GM23338 (cell line): ENCODE measurements around the gene INPP5A. TPM values are rescaled to one million over a fixed set of nuclear protein-coding genes. Genes with fewer than 3 reads are reported as not detected.

Source experiments
- ATAC-seq: fragments of 200-7000 bp; cut with Tn5 transposase; 3 replicates; pipeline ENCODE4 v1.9.1; 2020
- DNase-seq: peaks from one replicate; pipeline ENCODE4 v3.0.0-alpha.2; 2015; ENCODE audit warnings: low spot score
- H2AFZ ChIP-seq: fragments of 200-600 bp; sonication (generic); 2 replicates; pipeline ENCODE4 v1.8.0; 2016; ENCODE audit warnings: antibody characterized with exemption, mild to moderate bottlenecking, moderate library complexity
- H3F3A ChIP-seq: fragments of 200-600 bp; sonication (generic); replicated peaks from 2 replicates; pipeline ENCODE4 v1.8.0; 2017; ENCODE audit warnings: antibody characterized with exemption, mixed run types, low read depth
- H3K27ac ChIP-seq: fragments of 200-600 bp; sonication (generic); 2 replicates; pipeline ENCODE4 v1.6.1; 2016; ENCODE audit warnings: low read depth
- H3K27me3 ChIP-seq: fragments of 200-600 bp; sonication (generic); 2 replicates; pipeline ENCODE4 v1.8.0; 2016; ENCODE audit warnings: mild to moderate bottlenecking, mixed run types, moderate library complexity; ENCODE audit not compliant: insufficient read depth
- H3K36me3 ChIP-seq: fragments of 200-600 bp; sonication (generic); 2 replicates; pipeline ENCODE4 v1.8.0; 2016; ENCODE audit warnings: mild to moderate bottlenecking; ENCODE audit not compliant: insufficient read depth
- H3K4me1 ChIP-seq: fragments of 200-600 bp; sonication (generic); 2 replicates; pipeline ENCODE4 v1.8.0; 2016; ENCODE audit warnings: mild to moderate bottlenecking, moderate library complexity; ENCODE audit not compliant: insufficient read depth
- H3K4me2 ChIP-seq: fragments of 200-600 bp; sonication (generic); 2 replicates; pipeline ENCODE4 v1.7.1; 2017; ENCODE audit warnings: mixed run types
- H3K4me3 ChIP-seq: fragments of 200-600 bp; sonication (generic); 2 replicates; pipeline ENCODE4 v1.6.1; 2016; ENCODE audit warnings: mixed run types
- H3K79me2 ChIP-seq: fragments of 200-600 bp; sonication (generic); replicated peaks from 2 replicates; pipeline ENCODE4 v1.8.0; 2017; ENCODE audit warnings: mild to moderate bottlenecking; ENCODE audit not compliant: insufficient read depth
- H3K9me2 ChIP-seq: fragments of 200-600 bp; sonication (generic); 2 replicates; pipeline ENCODE4 v1.8.0; 2017; ENCODE audit not compliant: insufficient read depth
- H4K20me1 ChIP-seq: fragments of 200-600 bp; sonication (generic); replicated peaks from 2 replicates; pipeline ENCODE4 v1.8.0; 2017; ENCODE audit warnings: mild to moderate bottlenecking; ENCODE audit not compliant: insufficient read depth
- H3K27ac Mint-ChIP-seq: 2 replicates; pipeline ENCODE4 v1.8.0; 2020; ENCODE audit warnings: inconsistent platforms, mild to moderate bottlenecking, moderate library complexity, mixed read lengths
- H3K27me3 Mint-ChIP-seq: 3 replicates; pipeline ENCODE4 v1.8.0; 2022; ENCODE audit warnings: low read depth, mild to moderate bottlenecking, moderate library complexity, mixed read lengths, inconsistent platforms; ENCODE audit not compliant: insufficient read depth, poor library complexity
- H3K36me3 Mint-ChIP-seq: 3 replicates; pipeline ENCODE4 v1.8.0; 2021; ENCODE audit warnings: low read depth, mild to moderate bottlenecking, inconsistent platforms, moderate library complexity, mixed read lengths
- H3K4me1 Mint-ChIP-seq: 3 replicates; pipeline ENCODE4 v1.8.0; 2020; ENCODE audit warnings: mild to moderate bottlenecking, inconsistent platforms, mixed read lengths
- H3K4me3 Mint-ChIP-seq: 3 replicates; pipeline ENCODE4 v1.8.0; 2021; ENCODE audit warnings: moderate library complexity, mild to moderate bottlenecking, inconsistent platforms, mixed read lengths
- H3K9me3 Mint-ChIP-seq: 3 replicates; pipeline ENCODE4 v1.8.0; 2020; ENCODE audit warnings: moderate library complexity, mild to moderate bottlenecking, inconsistent platforms, mixed read lengths
- CREB1 ChIP-seq: fragments of 250-450 bp; sonication (Bioruptor Pico); IDR thresholded peaks from 2 replicates; pipeline ENCODE4 v1.5.0; 2020; ENCODE audit warnings: low read depth, mild to moderate bottlenecking, moderate library complexity
- CTCF ChIP-seq, 2 experiments: fragments of 200-600 bp in 1 of 2; sonication (generic) in 1 of 2; conservative IDR thresholded peaks; 2 replicates each; pipeline versions ENCODE4 v1.5.1 to v1.6.1; 2016 to 2017; ENCODE audit warnings: antibody characterized with exemption in 2 of 2, low read depth in 2 of 2, mild to moderate bottlenecking in 2 of 2, moderate library complexity in 1 of 2
- ETS1 ChIP-seq: IDR thresholded peaks from 2 replicates; pipeline ENCODE4 v1.6.1; 2016; ENCODE audit warnings: antibody characterized with exemption
- EZH2 ChIP-seq: fragments of 200-600 bp; sonication (generic); IDR thresholded peaks from one replicate; pipeline ENCODE4 v1.8.0; 2017; ENCODE audit warnings: antibody characterized with exemption, mild to moderate bottlenecking, low read depth; ENCODE audit not compliant: unreplicated experiment
- EZH2phosphoT487 ChIP-seq: fragments of 200-600 bp; sonication (generic); IDR thresholded peaks from one replicate; pipeline ENCODE4 v1.8.1; 2018; ENCODE audit warnings: antibody characterized with exemption; ENCODE audit not compliant: unreplicated experiment
- JUNB ChIP-seq: IDR thresholded peaks from one replicate; pipeline ENCODE4 v1.6.1; 2016; ENCODE audit warnings: antibody characterized with exemption; ENCODE audit not compliant: unreplicated experiment
- NANOG ChIP-seq: IDR thresholded peaks from 2 replicates; pipeline ENCODE4 v1.6.1; 2016; ENCODE audit warnings: antibody characterized with exemption, borderline replicate concordance
- POLR2AphosphoS5 ChIP-seq: IDR thresholded peaks from 2 replicates; pipeline ENCODE4 v1.6.1; 2016; ENCODE audit warnings: antibody characterized with exemption, low read depth
- REST ChIP-seq: IDR thresholded peaks from one replicate; pipeline ENCODE4 v1.6.1; 2018; ENCODE audit warnings: antibody characterized with exemption; ENCODE audit not compliant: unreplicated experiment
- STAT1 ChIP-seq: IDR thresholded peaks from one replicate; pipeline ENCODE4 v1.6.1; 2016; ENCODE audit warnings: antibody characterized with exemption; ENCODE audit not compliant: unreplicated experiment
- ZNF114 ChIP-seq: fragments of 250-450 bp; sonication (Bioruptor Pico); IDR thresholded peaks from 2 replicates; pipeline ENCODE4 v1.5.0; 2020; ENCODE audit warnings: mild to moderate bottlenecking, moderate library complexity
- ZNF331 ChIP-seq: fragments of 250-450 bp; sonication (Bioruptor Pico); IDR thresholded peaks from 2 replicates; pipeline ENCODE4 v1.5.0; 2020; ENCODE audit warnings: low read depth, mild to moderate bottlenecking, moderate library complexity
- polyA plus RNA-seq: library from polyadenylated mRNA; unstranded; fragments of >200 nt; fragmentation: Nextera tagmentation; extraction: Ambion mirVana; gene quantifications from 2 replicates; pipeline ENCODE4 v1.2.1, GENCODE V29; 2016
- total RNA-seq: library from RNA; depleted of rRNA; stranded (reverse); fragments of >200 nt; shearing (Covaris generic); gene quantifications from 2 replicates; pipeline ENCODE4 v1.2.3, GENCODE V29; 2014

Gene INPP5A
- total and polyA plus RNA-seq, 2 experiments from 2014 or later = 5.9 to 40.6 TPM

GRCh38 chr10:132641401-132641800 lies 103.8 kb downstream of the INPP5A start (continued):
- no peak for TF ChIP-seq REST
- TF ChIP-seq JUNB = no peak
- TF ChIP-seq STAT1 = no peak
- no peak for TF ChIP-seq ZNF331 (CRISPR knock-in tag)
- TF ChIP-seq EZH2phosphoT487 = no peak
- TF ChIP-seq EZH2 = no peak
- no peak for TF ChIP-seq ETS1
- TF ChIP-seq POLR2AphosphoS5 = no peak
- no peak for TF ChIP-seq CTCF (conservative IDR thresholded peaks at IDR 0.05; ENCODE audit: low read depth in 2 of 2)
- no peak for TF ChIP-seq NANOG

GRCh38 chr10:132641966-132642731 lies 104.6 kb downstream of the INPP5A start:
- Histone ChIP-seq H3K27me3 (no peaks in the 10 kb centered on the region), H3K36me3 (no peaks in the 10 kb centered on the region), H3K4me3 (no peak overlapping the region), H2AFZ (no peak overlapping the region), H3K4me1 (no peaks in the 10 kb centered on the region), H3K79me2 (peaks cover 18% of the 10 kb centered on the region), H3K27ac (no peak overlapping the region), H3K4me2 (no peak overlapping the region), H3K9me2 (no peaks in the 10 kb centered on the region), H4K20me1 (peaks cover 6% of the 10 kb centered on the region), H3F3A (no peaks in the 10 kb centered on the region)
- Mint-ChIP-seq H3K27ac (no peak overlapping the region), H3K4me3 (no peak overlapping the region), H3K4me1 (peaks cover 5% of the 10 kb centered on the region; the same call in 2 of the 3 replicates), H3K9me3 (peaks cover 6% of the 10 kb centered on the region), H3K36me3 (no peaks in the 10 kb centered on the region), H3K27me3 (peaks cover 7% of the 10 kb centered on the region)
- ATAC-seq = no peak
- no peak for DNase-seq
- TF ChIP-seq POLR2AphosphoS5 = no peak
- no peak for TF ChIP-seq EZH2phosphoT487
- TF ChIP-seq STAT1 = no peak
- TF ChIP-seq CTCF (conservative IDR thresholded peaks at IDR 0.05; ENCODE audit: low read depth in 2 of 2) = no peak
- TF ChIP-seq CREB1 (CRISPR knock-in tag) = no peak
- TF ChIP-seq REST = no peak
- TF ChIP-seq JUNB = no peak
- TF ChIP-seq ZNF114 (CRISPR knock-in tag) = no peak
- TF ChIP-seq ZNF331 (CRISPR knock-in tag) = no peak
- no peak for TF ChIP-seq ETS1
- no peak for TF ChIP-seq NANOG
